B cell (primary cell): ENCODE results near the gene TMEM223. TPM values are rescaled to one million over a fixed set of nuclear protein-coding genes. Genes with fewer than 3 reads are reported as not detected.
A peak's percentile ranks its signal among the peaks of the same experiment; 100 is the strongest.

Experiments used
- ATAC-seq: fragments of 200-7000 bp; cut with Tn5 transposase; one replicate; pipeline ENCODE4 v1.10.0; 2021; ENCODE audit warnings: low read depth, mild to moderate bottlenecking, moderate number of reproducible peaks, moderate library complexity
- CTCF ChIA-PET: fragments of 350-600 bp; sonication (Branson Sonifier 250); formaldehyde crosslinking; loops from one replicate; lab custom pipeline; 2021; ENCODE audit warnings: antibody characterized with exemption, inconsistent platforms; lab: Charles Lee
- POLR2A ChIA-PET: fragments of 350-600 bp; sonication (Branson Sonifier 250); formaldehyde crosslinking; loops from one replicate; lab custom pipeline; 2021; ENCODE audit warnings: antibody characterized with exemption; lab: Charles Lee
- DNase-seq: peaks from one replicate; pipeline ENCODE4 v3.0.0; 2013
- H2AFZ ChIP-seq: 2 replicates; pipeline ENCODE4 v1.6.1; 2012; ENCODE audit warnings: mild to moderate bottlenecking, low read depth, low read length; ENCODE audit not compliant: insufficient read depth, poor library complexity, severe bottlenecking
- H3K27ac ChIP-seq, 2 donors: 1 replicate in 1 of 2; 2 replicates in 1 of 2; pipeline ENCODE4 v1.5.1; 2012 to 2013; ENCODE audit warnings: low read length in 2 of 2, mild to moderate bottlenecking in 2 of 2, moderate library complexity in 1 of 2
- H3K27me3 ChIP-seq, 4 experiments: fragments of 200-600 bp in 1 of 4; sonication (generic) in 1 of 4; replicated peaks in 1 of 4; 1 replicate in 2 of 4; 2 replicates in 2 of 4; pipeline versions ENCODE4 v1.6.1 to v1.7.0; 2013 to 2016; ENCODE audit warnings: low read length in 3 of 4, mild to moderate bottlenecking in 2 of 4, mixed read lengths in 1 of 4, moderate library complexity in 1 of 4; ENCODE audit not compliant: insufficient read depth in 4 of 4, control insufficient read depth in 3 of 4; ENCODE audit errors: control extremely low read depth in 1 of 4
- H3K36me3 ChIP-seq, 2 experiments: replicated peaks in 1 of 2; 1 replicate in 1 of 2; 2 replicates in 1 of 2; pipeline versions ENCODE4 v1.6.1 to v1.7.1; 2013; ENCODE audit warnings: low read length in 1 of 2; ENCODE audit not compliant: insufficient read depth in 2 of 2, control insufficient read depth in 1 of 2; ENCODE audit errors: control extremely low read depth in 1 of 2, extremely low read depth in 1 of 2
- H3K4me1 ChIP-seq, 2 donors: fragments of 200-600 bp in 1 of 2; sonication (generic) in 1 of 2; 1 replicate in 1 of 2; 2 replicates in 1 of 2; pipeline versions ENCODE4 v1.5.1 to v1.6.1; 2013 to 2017; ENCODE audit warnings: low read length in 2 of 2; ENCODE audit not compliant: control insufficient read depth in 2 of 2, insufficient read depth in 2 of 2
- H3K4me2 ChIP-seq: replicated peaks from 2 replicates; pipeline ENCODE3; 2012; ENCODE audit warnings: mild to moderate bottlenecking, low read depth, low read length; ENCODE audit not compliant: poor library complexity, severe bottlenecking
- H3K4me3 ChIP-seq, 5 experiments: fragments of 200-600 bp in 1 of 5; sonication (generic) in 1 of 5; 1 replicate in 3 of 5; 2 replicates in 2 of 5; pipeline versions ENCODE4 v1.5.1 to v1.7.0; 2011 to 2016; ENCODE audit warnings: low read length in 4 of 5, mild to moderate bottlenecking in 4 of 5, low read depth in 2 of 5, control low read depth in 1 of 5, moderate library complexity in 1 of 5; ENCODE audit not compliant: insufficient read depth in 1 of 5; ENCODE audit errors: control extremely low read depth in 1 of 5, extremely low read depth in 1 of 5
- H3K79me2 ChIP-seq: fragments of 200-600 bp; sonication (generic); one replicate; pipeline ENCODE4 v1.6.0; 2016; ENCODE audit warnings: low read length; ENCODE audit not compliant: control insufficient read depth, insufficient read depth
- H3K9ac ChIP-seq: fragments of 200-600 bp; sonication (generic); 2 replicates; pipeline ENCODE4 v1.6.1; 2017; ENCODE audit warnings: mild to moderate bottlenecking, low read length, moderate library complexity
- H3K9me3 ChIP-seq, 3 donors: one replicate each; pipeline versions ENCODE4 v1.6.1 to v1.7.1; 2013; ENCODE audit warnings: low read length in 2 of 3; ENCODE audit not compliant: control insufficient read depth in 2 of 3, insufficient read depth in 1 of 3; ENCODE audit errors: control extremely low read depth in 1 of 3
- H4K20me1 ChIP-seq: 2 replicates; pipeline ENCODE4 v1.6.0; 2012; ENCODE audit warnings: mild to moderate bottlenecking, low read length; ENCODE audit not compliant: insufficient read depth, control insufficient read depth, poor library complexity, severe bottlenecking
- H3K27ac Mint-ChIP-seq: one replicate; pipeline ENCODE4 v1.8.0; 2021; ENCODE audit warnings: mixed read lengths
- H3K27me3 Mint-ChIP-seq: one replicate; pipeline ENCODE4 v1.8.0; 2021; ENCODE audit warnings: mixed read lengths
- H3K4me1 Mint-ChIP-seq: one replicate; pipeline ENCODE4 v1.8.0; 2021; ENCODE audit warnings: mixed read lengths
- H3K4me3 Mint-ChIP-seq: one replicate; pipeline ENCODE4 v1.8.0; 2021; ENCODE audit warnings: mixed read lengths
- H3K9me3 Mint-ChIP-seq: one replicate; pipeline ENCODE4 v1.8.0; 2022; ENCODE audit warnings: mixed read lengths; ENCODE audit not compliant: insufficient read depth
- EZH2 ChIP-seq: IDR thresholded peaks from 2 replicates; pipeline ENCODE4 v1.6.1; 2012; ENCODE audit warnings: borderline replicate concordance, low read depth, mild to moderate bottlenecking, moderate library complexity, low read length; ENCODE audit not compliant: insufficient read depth, poor library complexity, severe bottlenecking
- WGBS: methylation state at CpG from one replicate; pipeline ENCODE4 v1.1.5; 2013; ENCODE audit warnings: missing lambda C conversion rate; ENCODE audit not compliant: insufficient coverage; 5-methylcytosine and 5-hydroxymethylcytosine counted together
- intact Hi-C: fragments of 100-400 bp; cut with micrococcal nuclease; formaldehyde crosslinking; loops from one replicate; pipeline ENCODE4 v1.10.0; 2022
- polyA plus RNA-seq: library from polyadenylated mRNA; depleted of rRNA; stranded (reverse); fragments of >200 nt; gene quantifications from 2 replicates; pipeline ENCODE4 v1.2.3, GENCODE V29; 2012
- total RNA-seq, 2 donors: library from RNA; stranded (reverse); fragments of 120-200 nt in 1 of 2; gene quantifications; 1 replicate in 1 of 2; 2 replicates in 1 of 2; pipeline versions ENCODE4 v1.2.3 to v1.2.4, GENCODE V29; 2013 to 2022
- TF ChIP-seq, protein P1 (sequence below): fragments of 200-600 bp; IDR thresholded peaks from one replicate; pipeline ENCODE4 v1.8.0; 2022; ENCODE audit warnings: antibody characterized with exemption, mild to moderate bottlenecking

TMEM223 gene
- total and polyA plus RNA-seq, 2 donors (not counting 1 experiment from before 2014, with no cell fraction given), result 12.0 to 15.6 TPM

GRCh38 chr11:62816557-62816956 is 24.8 kb upstream of the TMEM223 start:
- POLR2A ChIA-PET, result interaction anchor here (0.7 to 1.0 kb wide), 3 partner anchors 11 to 243 kb away, joined by 3 to 5 read pairs (median 5); partner anchors contain the start of genes EEF1G and NXF1
- no peak overlapping the region for H3K4me3 Mint-ChIP-seq
- Histone ChIP-seq H3K27ac (no peak overlapping the region), H3K4me1 (no peaks in the 10 kb centered on the region), H3K9me3 (no peaks in the 10 kb centered on the region), H2AFZ (no peak overlapping the region), H3K4me2 (no peak overlapping the region), H4K20me1 (peaks cover 6% of the 10 kb centered on the region), H3K27me3 (no peaks in the 10 kb centered on the region), H3K4me3 (no peak overlapping the region), H3K9ac (no peak overlapping the region), H3K36me3 (peaks cover 0 to 18% of the 10 kb centered on the region in 2 experiments), H3K79me2 (no peaks in the 10 kb centered on the region)
- ATAC-seq, result no peak
- CTCF ChIA-PET, result interaction anchor here (0.5 to 0.6 kb wide), 2 partner anchors 20 to 935 kb away, joined by 3 read pairs; no protein-coding TSS in a partner anchor
- TF ChIP-seq, protein P1, sequence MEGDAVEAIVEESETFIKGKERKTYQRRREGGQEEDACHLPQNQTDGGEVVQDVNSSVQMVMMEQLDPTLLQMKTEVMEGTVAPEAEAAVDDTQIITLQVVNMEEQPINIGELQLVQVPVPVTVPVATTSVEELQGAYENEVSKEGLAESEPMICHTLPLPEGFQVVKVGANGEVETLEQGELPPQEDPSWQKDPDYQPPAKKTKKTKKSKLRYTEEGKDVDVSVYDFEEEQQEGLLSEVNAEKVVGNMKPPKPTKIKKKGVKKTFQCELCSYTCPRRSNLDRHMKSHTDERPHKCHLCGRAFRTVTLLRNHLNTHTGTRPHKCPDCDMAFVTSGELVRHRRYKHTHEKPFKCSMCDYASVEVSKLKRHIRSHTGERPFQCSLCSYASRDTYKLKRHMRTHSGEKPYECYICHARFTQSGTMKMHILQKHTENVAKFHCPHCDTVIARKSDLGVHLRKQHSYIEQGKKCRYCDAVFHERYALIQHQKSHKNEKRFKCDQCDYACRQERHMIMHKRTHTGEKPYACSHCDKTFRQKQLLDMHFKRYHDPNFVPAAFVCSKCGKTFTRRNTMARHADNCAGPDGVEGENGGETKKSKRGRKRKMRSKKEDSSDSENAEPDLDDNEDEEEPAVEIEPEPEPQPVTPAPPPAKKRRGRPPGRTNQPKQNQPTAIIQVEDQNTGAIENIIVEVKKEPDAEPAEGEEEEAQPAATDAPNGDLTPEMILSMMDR, result no peak
- no peak overlapping the region for H3K27ac Mint-ChIP-seq
- no peak for DNase-seq
- H3K27me3 Mint-ChIP-seq, result no peaks in the 10 kb centered on the region
- no peaks in the 10 kb centered on the region for H3K9me3 Mint-ChIP-seq
- no peaks in the 10 kb centered on the region for H3K4me1 Mint-ChIP-seq
- 83% methylated on average over 1 of the region's 8 CpGs for WGBS
- intact Hi-C loops, result no loop called here

- intact Hi-C loops, result no loop called here
- no peaks in the 10 kb centered on the region for H3K27me3 ChIP-seq
- CTCF ChIA-PET, result interaction anchor here (1.2 kb wide), 1 partner anchor 11 kb away, joined by 3 read pairs; no protein-coding TSS in a partner anchor
Observed at GRCh38 chr11:62811659-62812058, 19.9 kb upstream of the TMEM223 start.

More at GRCh38 chr11:62811659-62812058, 19.9 kb upstream of the TMEM223 start:
- Histone ChIP-seq H3K9me3 (no peaks in the 10 kb centered on the region), H3K36me3 (peaks cover 0 to 5% of the 10 kb centered on the region in 2 experiments), H3K79me2 (no peaks in the 10 kb centered on the region), H3K4me1 (peaks cover 0 to under 1% of the 10 kb centered on the region in 2 donors), H2AFZ (no peak overlapping the region), H3K9ac (no peak overlapping the region), H3K27ac (no peak overlapping the region), H4K20me1 (no peaks in the 10 kb centered on the region), H3K4me3 (no peak overlapping the region), H3K4me2 (no peak overlapping the region)
- H3K27ac Mint-ChIP-seq, result peak overlapping the region; percentile 20
- TF ChIP-seq EZH2, result no peak
- TF ChIP-seq, protein P1, result no peak
- DNase-seq, result no peak
- H3K9me3 Mint-ChIP-seq, result no peaks in the 10 kb centered on the region
- WGBS, result 80% methylated on average over 1 of the region's 2 CpGs
- POLR2A ChIA-PET, result interaction anchor here (0.7 to 1.2 kb wide), 4 partner anchors 30 to 237 kb away, joined by 3 to 10 read pairs (median 4); no protein-coding TSS in a partner anchor
- peaks cover 1% of the 10 kb centered on the region for H3K4me1 Mint-ChIP-seq
- H3K4me3 Mint-ChIP-seq, result no peak overlapping the region
- no peak for ATAC-seq
- H3K27me3 Mint-ChIP-seq, result no peaks in the 10 kb centered on the region
